Suppressor macrophage (primary cell): ENCODE results near the gene SND1.
A peak's percentile ranks its signal among the peaks of the same experiment; 100 is the strongest.

Experiments
- DNase-seq, 4 experiments: peaks; one replicate each; pipeline ENCODE4 v3.0.0-alpha.2; 2020 to 2022

SND1 gene

GRCh38 chr7:128078309-128078708, 426.3 kb downstream of the SND1 start:
- no peak for DNase-seq

GRCh38 chr7:128080169-128080568, 428.2 kb downstream of the SND1 start:
- DNase-seq = no peak

- DNase-seq = no peak
Measured at GRCh38 chr7:128081351-128081750, 429.4 kb downstream of the SND1 start.

- no peak for DNase-seq
Measured at GRCh38 chr7:128081808-128082207, 429.8 kb downstream of the SND1 start.

- no peak for DNase-seq
Measured at GRCh38 chr7:128082431-128082830, 430.4 kb downstream of the SND1 start.

GRCh38 chr7:128084896-128085608, 433.1 kb downstream of the SND1 start:
- no peak for DNase-seq

- no peak for DNase-seq
Measured at GRCh38 chr7:128090492-128090891, 438.5 kb downstream of the SND1 start.

- no peak for DNase-seq
Measured at GRCh38 chr7:128091106-128091505, 439.1 kb downstream of the SND1 start.

GRCh38 chr7:128092221-128092620, 440.2 kb downstream of the SND1 start:
- DNase-seq = no peak

GRCh38 chr7:128093614-128094570, 441.9 kb downstream of the SND1 start:
- no peak for DNase-seq

- DNase-seq = no peak
Measured at GRCh38 chr7:128094686-128095085, 442.7 kb downstream of the SND1 start.

GRCh38 chr7:128097211-128097731, 445.3 kb downstream of the SND1 start:
- no peak for DNase-seq

- no peak for DNase-seq
Measured at GRCh38 chr7:128098629-128099028, 446.6 kb downstream of the SND1 start.

GRCh38 chr7:128099204-128099671, 447.2 kb downstream of the SND1 start:
- DNase-seq = peak in 1 of 4 experiments; percentile 34

- no peak for DNase-seq
Measured at GRCh38 chr7:128100225-128100948, 448.4 kb downstream of the SND1 start.

GRCh38 chr7:128100949-128101713, 449.1 kb downstream of the SND1 start:
- no peak for DNase-seq

GRCh38 chr7:128102490-128103291, 450.7 kb downstream of the SND1 start:
- no peak for DNase-seq

GRCh38 chr7:128103498-128104107, 451.6 kb downstream of the SND1 start:
- peak in 2 of 4 experiments; percentile 19 to 49 for DNase-seq

GRCh38 chr7:128104108-128104742, 452.2 kb downstream of the SND1 start:
- DNase-seq = peak in 2 of 4 experiments; percentile 21 to 46
